Hindlimb muscle (tissue), 1 donor: ENCODE results near the gene XYLB. TPM values are rescaled to one million over a fixed set of nuclear protein-coding genes. Genes with fewer than 3 reads are reported as not detected.
"Not testable (repeated sequence)": the region's sequence is repeated elsewhere in the genome, so short reads cannot be mapped to it uniquely, and the experiment has no call there.

ENCODE experiments used
- DNase-seq: peaks from one replicate; pipeline ENCODE4 v3.0.0-alpha.2; 2013
- polyA plus RNA-seq: library from polyadenylated mRNA; unstranded; fragments of 120-200 nt; gene quantifications from one replicate; pipeline ENCODE4 v1.2.1, GENCODE V29; 2013; ENCODE audit not compliant: insufficient read length

XYLB gene
- polyA plus RNA-seq = 3.9 TPM

DNA sequence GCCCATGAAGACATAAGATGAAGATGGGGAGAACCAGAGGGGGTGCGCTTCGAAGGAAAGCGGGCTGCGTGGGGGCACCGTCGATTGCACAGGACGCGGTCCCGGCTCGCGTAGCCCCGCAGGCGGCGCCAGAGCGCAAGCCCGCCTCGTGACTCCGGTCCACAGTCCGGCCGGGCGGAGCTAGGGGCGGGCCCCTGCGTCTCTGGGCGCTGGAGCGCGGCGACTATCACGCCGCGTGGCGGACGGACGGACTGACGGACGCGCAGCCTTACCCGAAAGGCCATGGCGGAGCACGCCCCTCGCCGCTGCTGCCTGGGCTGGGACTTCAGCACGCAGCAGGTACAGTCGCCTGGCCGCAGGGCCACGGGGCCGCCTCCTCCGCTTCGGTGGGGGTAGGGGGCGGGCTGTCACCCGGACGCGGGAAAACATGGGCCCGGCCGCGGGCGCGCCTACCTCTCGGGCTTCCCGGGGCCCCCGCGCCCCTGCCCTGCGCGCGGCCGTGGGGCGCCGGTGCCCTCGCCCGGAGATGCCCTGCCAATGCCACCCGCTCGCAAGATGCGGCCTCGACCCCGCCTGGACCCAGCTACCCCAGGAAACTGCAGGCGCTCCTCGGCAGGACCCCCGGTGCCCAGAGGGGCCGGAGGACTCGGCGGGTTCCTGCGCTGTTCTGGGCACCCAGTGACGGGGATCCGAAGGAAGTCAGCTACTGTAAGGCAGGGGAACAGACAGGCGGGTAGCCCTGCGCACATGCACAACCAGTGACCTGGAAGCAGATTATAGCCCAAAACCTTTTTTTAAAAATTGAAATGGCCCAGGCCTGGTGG is at the start of gene XYLB:
Gene XYLB (plus strand): TSS at position 199 of the 824 bp plus-strand sequence. CDS start 84 bp downstream, at position 283.
- peak; percentile 88 for DNase-seq

GRCh38 chr3:38297053-38297452 is 49.5 kb upstream of the XYLB start:
- DNase-seq = not testable (repeated sequence)

DNA sequence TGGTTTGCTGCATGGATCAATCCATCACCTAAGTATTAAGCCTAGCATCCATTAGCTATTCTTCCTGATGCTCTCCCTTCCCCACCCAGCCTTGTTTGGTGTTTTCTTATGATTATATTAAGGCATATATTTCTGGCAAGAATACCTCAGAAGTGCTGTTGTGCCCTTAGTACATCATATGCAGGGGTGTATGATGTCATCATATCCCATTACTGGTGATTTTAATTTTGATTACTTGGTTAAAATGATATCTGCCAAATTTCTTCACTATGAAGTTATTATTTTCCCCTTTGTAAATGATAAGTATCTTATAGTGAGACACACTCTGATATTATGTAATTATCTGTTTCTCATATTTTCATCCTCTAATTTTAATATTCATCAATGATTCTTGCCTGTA is 49.0 kb upstream of the XYLB start:
- DNase-seq = no peak

DNA sequence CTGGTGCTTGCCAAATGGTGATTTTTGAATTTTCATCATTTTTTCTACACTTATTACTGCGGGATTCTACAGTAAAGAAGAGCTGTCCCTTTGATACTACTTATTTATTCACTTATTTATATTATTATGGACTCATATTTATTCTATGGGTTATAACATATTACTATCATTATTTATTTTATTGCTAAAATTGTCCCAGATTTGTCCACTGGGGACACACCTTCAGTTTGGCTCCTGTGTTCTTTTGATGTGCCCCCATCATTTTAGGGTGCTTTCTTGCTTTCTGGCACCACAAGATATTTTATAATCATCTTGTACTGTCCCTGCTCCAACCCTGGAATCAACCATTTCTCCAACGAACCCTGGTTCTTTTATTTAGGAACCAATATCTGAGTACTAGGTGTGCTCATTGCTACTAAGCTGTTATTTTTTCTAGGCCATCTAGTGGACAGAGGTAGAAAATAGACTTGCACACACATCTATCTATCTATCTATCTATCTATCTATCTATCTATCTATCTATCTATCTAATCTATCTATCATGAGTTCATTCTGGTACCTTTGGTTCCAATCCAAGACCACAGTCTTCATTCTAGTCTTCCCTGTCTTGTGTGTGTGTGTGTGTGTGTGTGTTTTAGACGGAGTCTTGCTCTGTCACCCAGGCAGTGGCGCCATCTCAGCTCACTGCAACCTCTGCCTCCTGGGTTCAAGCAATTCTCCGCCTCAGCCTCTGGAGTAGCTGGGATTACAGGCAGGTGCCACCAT is 48.5 kb upstream of the XYLB start:
- no peak for DNase-seq

GRCh38 chr3:38306941-38307340 is 39.6 kb upstream of the XYLB start:
- no peak for DNase-seq

- DNase-seq = no peak
Measured at GRCh38 chr3:38307599-38307998, 39.0 kb upstream of the XYLB start.

DNA sequence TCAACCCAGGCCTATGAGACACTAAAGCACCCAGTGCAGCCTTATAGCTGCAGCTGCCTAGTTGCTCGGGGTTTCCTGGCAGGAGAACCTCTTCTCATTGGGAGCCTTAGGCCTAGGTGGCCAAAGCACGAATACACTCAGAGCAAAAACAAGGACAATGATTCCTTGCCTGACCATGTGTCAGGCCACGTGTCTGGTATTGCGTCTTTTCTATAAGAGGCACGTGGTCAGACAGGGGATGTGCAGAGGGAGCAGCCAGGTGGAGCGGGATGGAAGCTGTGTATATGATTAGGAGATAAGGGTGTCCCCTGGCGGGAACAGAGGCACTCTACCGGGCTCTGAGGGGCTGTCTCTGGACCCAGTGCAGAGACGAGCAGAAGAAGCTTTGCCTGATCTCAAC is 38.1 kb upstream of the XYLB start:
- DNase-seq = no peak

- no peak for DNase-seq
Measured at GRCh38 chr3:38311476-38311875, 35.1 kb upstream of the XYLB start.

DNA sequence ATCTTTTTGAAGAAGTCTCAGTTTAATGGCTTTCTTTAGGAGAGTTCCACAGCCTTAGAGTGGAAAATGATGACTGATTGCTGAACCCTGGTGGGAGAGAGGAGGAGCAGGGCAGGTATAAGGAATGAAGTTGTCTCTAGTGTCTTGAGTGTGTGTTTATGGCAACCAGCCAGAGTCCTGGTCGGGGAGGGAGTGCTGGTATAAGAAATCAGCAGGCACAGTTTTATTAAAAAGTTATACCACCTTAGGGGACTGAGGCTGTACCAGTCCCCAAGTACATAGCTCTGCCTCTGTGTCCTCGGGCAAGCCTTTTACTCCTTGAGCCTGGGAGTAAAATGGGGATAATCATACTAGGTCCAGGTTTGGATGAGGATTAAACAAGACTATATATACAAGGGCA is 34.6 kb upstream of the XYLB start:
- no peak for DNase-seq

DNA sequence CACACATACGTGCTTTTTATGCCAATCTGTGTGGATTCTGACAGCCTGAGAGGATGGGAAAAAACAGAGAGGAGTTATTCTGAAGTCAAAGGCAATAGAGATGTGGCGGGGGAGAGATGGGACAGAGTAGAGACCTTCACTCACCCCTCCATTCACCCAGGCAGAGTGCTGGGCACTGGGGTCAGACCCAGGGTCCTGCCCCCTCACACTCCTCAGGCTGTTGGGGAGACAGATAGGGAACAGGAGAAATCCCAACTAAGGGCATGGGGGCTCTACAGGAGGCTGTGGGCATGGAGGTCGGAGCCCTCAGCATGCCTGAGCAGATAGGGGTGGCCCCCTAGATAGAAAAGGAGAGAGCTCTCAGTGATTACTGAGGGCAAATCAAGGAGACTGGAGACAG is 34.2 kb upstream of the XYLB start:
- DNase-seq = no peak

DNA sequence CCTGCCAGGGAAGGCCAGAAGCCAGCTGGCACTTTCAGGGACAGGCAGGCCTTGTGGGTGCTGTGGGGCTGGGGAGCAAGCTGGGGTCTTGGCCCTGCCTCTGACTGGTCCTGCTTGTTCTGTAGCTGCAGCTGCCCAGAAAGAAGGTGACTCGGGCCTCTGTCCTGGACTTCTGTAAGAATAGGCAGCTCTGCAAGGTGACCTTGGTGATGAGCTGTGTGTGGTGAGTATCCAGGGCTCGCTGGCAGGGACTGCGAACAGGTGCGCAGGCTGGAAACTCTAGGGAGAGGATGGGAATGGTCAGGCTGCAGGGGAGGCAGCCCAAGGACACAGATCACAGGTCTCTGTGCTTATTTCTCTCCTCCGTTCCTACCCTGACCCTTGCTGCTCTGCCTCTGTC is 33.3 kb upstream of the XYLB start:
- no peak for DNase-seq

- no peak for DNase-seq
Measured at GRCh38 chr3:38313695-38314094, 32.9 kb upstream of the XYLB start.

DNA sequence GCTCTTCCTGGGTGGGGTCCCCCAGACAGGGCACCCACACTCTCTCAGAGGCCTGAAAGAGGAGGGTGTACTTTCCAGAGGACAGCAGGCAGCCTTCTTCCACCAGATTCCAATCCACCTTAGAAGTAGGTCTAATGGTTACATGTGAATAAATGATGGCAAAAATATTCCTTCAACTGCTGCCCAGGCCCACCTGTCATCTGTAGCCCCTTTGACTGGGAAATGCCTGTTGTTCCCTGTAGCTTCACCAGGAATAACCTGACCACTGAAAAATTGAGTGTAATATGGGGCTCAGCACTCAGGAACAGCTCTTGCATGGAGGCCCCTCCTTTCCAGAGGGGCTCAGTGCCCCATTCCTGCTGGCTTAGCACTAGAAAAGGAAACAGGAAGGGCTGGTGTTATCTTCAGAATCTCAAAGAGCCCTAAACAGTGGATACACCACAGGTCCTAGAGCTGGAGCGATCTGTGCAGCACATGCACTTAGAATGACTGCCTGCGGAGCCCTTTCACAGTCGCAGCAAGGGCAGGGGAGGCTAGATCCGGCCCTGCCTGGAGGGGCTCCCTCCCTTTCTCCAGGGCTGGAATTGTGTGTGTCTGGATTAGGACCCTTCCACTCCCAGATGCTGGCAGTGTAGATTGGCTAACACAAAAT is 32.3 kb upstream of the XYLB start:
- no peak for DNase-seq

DNA sequence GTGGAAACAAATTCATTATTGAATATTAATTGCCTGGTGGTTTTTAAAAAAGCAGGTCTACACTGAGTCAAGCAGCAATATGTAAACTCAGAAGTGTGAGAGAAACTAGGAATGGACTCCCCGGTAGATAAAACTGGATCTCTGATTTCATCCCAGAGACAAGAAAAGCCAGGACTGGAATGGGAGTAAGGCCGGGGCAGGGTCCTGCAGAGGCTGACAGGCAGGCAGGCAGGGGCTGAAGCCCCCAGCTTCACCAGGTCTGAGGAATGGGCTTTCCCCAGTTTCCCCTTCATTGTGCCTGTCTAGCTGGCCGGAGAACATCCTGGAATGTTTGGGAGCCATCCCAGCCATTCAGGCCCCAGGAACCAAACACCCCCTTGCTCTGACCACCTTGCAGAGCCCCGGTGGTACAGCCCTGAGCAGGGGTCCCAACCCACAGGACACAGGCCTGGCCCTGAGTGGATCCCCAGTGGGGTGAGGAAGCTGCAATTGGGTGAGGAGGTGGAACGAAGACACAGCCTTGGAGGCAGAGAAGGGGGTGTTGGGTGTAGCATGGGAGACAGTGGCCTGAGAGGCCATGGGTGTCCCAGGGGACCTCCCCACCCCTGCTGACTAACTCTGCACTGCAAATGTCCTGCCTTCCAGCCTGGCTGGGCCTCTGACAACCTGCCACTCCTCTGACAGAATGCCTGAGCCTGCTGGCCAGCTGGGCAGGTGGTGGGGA is 31.7 kb upstream of the XYLB start:
- DNase-seq = no peak

DNA sequence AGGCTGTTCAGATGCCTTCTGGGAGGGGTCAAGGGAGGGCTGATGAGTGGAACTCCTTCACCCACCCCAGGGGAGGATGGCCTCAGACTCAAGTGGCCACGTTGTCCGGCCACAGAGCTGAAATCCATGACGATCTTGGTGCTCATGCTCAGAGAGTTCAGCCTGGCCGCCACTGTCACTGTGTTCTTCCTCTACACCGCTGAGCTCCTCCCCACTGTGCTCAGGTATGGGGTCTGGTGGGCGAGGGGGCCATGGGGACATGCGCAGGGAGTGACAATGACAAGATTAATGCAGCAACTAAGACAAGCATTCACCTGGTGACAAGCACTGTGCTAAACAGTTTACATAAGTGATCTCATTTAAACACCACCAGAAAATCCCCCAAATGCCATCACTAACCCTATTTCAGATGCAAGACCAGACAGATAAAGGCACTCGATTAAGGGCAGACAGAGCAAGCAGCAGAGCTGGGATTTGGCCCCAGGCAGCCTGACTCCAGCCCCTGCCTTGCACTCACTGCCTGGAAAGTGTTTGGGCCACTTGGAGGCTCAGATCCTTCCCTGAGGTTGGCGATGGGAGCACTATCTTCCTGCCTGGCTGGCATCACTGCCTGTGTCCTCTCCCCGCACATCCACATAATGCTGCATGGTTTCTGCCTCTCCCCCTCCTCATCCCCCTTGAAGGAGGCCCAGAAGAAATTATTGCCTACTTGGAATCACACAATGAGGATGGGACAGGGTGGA is 30.9 kb upstream of the XYLB start:
- DNase-seq = no peak

DNA sequence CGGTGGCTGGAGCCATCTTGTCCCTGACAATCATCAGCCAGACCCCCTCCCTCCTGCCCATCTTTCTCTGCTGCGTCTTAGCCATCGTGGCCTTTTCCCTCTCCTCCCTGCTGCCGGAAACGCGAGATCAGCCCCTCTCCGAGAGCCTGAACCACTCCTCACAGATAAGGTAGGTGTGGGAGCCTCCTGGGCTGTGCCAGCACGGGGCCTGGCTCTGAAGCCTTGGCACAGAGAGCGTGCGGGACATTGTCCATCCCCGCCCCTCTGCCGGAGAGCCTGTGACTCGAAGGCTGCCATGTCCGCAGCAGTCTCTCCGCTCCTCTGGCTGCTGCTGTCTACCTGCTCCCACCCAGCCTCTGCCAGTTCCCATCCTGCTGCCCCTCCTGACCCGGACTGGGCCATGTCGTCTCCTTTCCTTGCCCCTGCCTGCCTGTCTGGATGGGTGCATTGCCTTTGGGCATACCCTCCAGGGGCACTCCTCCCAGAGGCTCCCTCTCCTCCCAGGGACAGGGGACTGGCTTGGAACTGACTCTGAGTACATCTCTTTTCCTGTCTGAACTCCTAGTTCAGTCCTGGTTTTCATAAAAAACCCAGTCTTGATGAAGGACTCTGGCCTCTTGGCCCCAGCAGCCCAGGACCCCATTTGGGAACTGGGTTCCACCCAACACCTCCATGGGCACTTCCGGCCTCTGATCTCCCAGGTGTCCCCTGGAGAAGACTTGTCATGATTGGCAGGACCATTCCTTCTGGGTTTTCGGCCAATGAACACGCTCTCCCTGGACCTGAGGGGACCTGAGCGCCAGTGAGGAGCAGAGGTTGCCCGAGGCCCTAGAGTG is 30.0 kb upstream of the XYLB start:
- DNase-seq = no peak

- no peak for DNase-seq
Measured at GRCh38 chr3:38317192-38317759, 29.3 kb upstream of the XYLB start.

- DNase-seq = no peak
Measured at GRCh38 chr3:38318766-38319671, 27.6 kb upstream of the XYLB start.

DNA sequence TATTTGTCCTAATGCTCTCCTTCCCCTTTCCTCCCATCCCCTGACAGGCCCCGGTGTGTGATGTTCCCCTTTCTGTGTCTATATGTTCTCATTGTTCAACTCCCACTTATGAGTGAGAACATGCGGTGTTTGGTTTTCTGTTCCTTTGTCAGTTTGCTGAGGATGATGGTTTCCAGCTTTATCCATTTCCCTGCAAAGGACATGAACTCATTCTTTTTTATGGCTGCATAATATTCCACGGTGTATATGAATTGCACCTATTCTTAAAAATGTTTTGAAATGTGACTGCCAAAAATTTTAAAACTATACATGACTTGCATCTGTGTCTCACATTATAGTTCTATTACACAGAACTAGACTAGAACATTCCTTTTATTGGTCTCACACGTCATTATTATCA is 25.9 kb upstream of the XYLB start:
- not testable (repeated sequence) for DNase-seq

DNA sequence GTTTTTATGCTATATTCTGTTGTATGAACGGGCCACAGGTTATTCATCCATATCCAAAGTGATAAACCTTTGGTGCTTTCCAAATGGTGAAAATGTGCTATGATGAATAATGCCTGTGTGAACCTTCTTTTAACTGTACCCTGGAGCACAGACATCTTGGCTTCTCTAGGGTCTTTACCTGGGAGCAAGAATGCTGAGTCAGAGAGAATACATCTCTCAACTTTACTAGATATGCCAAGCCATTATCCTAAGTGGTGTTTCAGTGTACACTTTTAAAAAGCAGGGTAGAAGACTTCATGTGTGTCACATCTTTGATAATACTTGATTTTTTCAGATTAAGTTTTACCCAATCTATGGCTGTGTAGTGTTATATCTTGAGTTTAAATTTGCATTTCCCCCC is 23.5 kb upstream of the XYLB start:
- DNase-seq = no peak
